Measurements from ENCODE around the gene SDF4. TPM values are rescaled to one million over a fixed set of nuclear protein-coding genes. Genes with fewer than 3 reads are reported as not detected.

The SDF4 gene
- total and polyA plus RNA-seq, 2 of the 8 experiments (the other 6 are each of a cell fraction or from before 2014, with no cell fraction given), result 45.5 to 75.6 TPM

DNA sequence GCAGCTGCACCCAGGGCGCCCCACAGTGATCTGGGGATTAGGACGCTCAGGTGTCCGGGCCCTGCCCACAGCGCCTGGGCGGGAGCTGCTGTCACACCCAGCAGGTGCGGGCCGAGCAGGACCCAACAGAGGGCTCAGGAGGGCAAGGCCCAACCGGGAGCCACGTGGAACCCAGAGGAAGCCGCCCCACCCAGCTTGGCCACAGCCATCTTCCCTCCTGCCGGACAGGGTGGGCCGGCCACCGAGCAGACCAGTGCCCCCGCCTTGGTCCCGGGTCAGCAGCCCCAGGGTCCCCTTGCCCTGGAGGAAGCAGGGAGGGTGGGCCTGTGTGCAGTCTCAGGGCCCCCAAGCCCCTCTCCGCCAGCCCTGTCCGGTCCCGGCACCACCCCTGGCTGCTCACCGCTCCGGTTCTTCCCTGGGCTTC, 64.4 kb downstream of the SDF4 start:
- peak in 1 of 2 experiments; percentile 46 for DNase-seq (ENCODE audit: low read depth in 1 of 2, low spot score in 2 of 2)
- no peak overlapping the region for H2BK20ac ChIP-seq (ENCODE audit: low read length)
- H3K9me3 ChIP-seq (ENCODE audit: insufficient read depth in 2 of 2, low read depth in 1 of 2, low read length in 1 of 2), result no peaks in the 10 kb centered on the region
- H3K36me3 ChIP-seq (ENCODE audit: control insufficient read depth in 2 of 4, insufficient read depth in 4 of 4, low read length in 3 of 4), result no peaks in the 10 kb centered on the region
- no peak overlapping the region for H3K4ac ChIP-seq (replicated peaks; ENCODE audit: insufficient read length, low read depth, low read length)
- no peak overlapping the region for H3K4me2 ChIP-seq (ENCODE audit: insufficient read depth in 1 of 2, low read depth in 2 of 2, low read length in 2 of 2)
- no peak overlapping the region for H2BK12ac ChIP-seq (ENCODE audit: low read depth, low read length)
- H4K5ac ChIP-seq (ENCODE audit: insufficient read length, low read depth, low read length), result no peak overlapping the region
- H3K4me1 ChIP-seq (replicated peaks in 1 of 4; ENCODE audit: control insufficient read depth in 3 of 4, insufficient read depth in 4 of 4, low read length in 3 of 4), result peaks cover 0 to 35% (median 17%) of the 10 kb centered on the region in 4 experiments; a peak in 6 of 7 replicates
- H3K9ac ChIP-seq (replicated peaks in 1 of 4; ENCODE audit: extremely low read depth in 1 of 4, low read depth in 3 of 4, low read length in 3 of 4), result no peak overlapping the region
- WGBS, 2 experiments (ENCODE audit: extremely low coverage in 1 of 2, insufficient coverage in 1 of 2, insufficient read length in 1 of 2, insufficient replicate concordance in 2 of 2, low coverage in 1 of 2, low lambda C conversion rate in 2 of 2, missing lambda C conversion rate in 1 of 2), result 94% methylated on average over 12 of the region's 20 CpGs; no CpG with 5 or more reads in 1 of the 2 experiments
- ChIA-PET CTCF (ENCODE audit: partially characterized antibody) (interaction anchor here (1.0 kb wide), 1 partner anchor 124 kb away, joined by 3 read pairs; no protein-coding TSS in a partner anchor), POLR2A (ENCODE audit: partially characterized antibody) (interaction anchor here (0.8 to 1.1 kb wide), 2 partner anchors 31 to 123 kb away, joined by 3 read pairs; no protein-coding TSS in a partner anchor)
- no peak for FAIRE-seq
- no peak overlapping the region for H2BK5ac ChIP-seq (ENCODE audit: low read depth, low read length)
- H3K18ac ChIP-seq (ENCODE audit: extremely low read depth, low read length), result no peak overlapping the region
- H3K23ac ChIP-seq (ENCODE audit: insufficient read length), result no peak overlapping the region
- H3K23me2 ChIP-seq (ENCODE audit: low read depth, low read length), result peaks cover 8% of the 10 kb centered on the region; the same call in 1 of the 2 replicates
- no peak overlapping the region for H2BK120ac ChIP-seq (replicated peaks; ENCODE audit: low read depth, low read length)
- H4K20me1 ChIP-seq (replicated peaks in 1 of 2; ENCODE audit: control insufficient read depth in 1 of 2, insufficient read depth in 2 of 2, low read length in 2 of 2), result no peaks in the 10 kb centered on the region
- no peak overlapping the region for H2BK15ac ChIP-seq (ENCODE audit: low read length)
- no peaks in the 10 kb centered on the region for H3K27me3 ChIP-seq (replicated peaks in 1 of 4; ENCODE audit: control insufficient read depth in 3 of 4, extremely low read depth in 1 of 4, insufficient read depth in 3 of 4, low read length in 3 of 4)
- H3K4me3 ChIP-seq (ENCODE audit: extremely low read depth in 1 of 4, insufficient read depth in 2 of 4, low read depth in 3 of 4, low read length in 4 of 4), result no peak overlapping the region
- no peaks in the 10 kb centered on the region; the same call in 1 of the 2 replicates for H3K79me1 ChIP-seq (ENCODE audit: low read depth, low read length)
- no peak overlapping the region for H2AK5ac ChIP-seq (ENCODE audit: low read depth, low read length)
- no peak overlapping the region for H4K91ac ChIP-seq (replicated peaks; ENCODE audit: insufficient read length, low read length)
- no peak overlapping the region for H3K14ac ChIP-seq (ENCODE audit: insufficient read length)
- no peak overlapping the region for H3K27ac ChIP-seq (ENCODE audit: low read depth, low read length)
- no peak overlapping the region for H2AFZ ChIP-seq (ENCODE audit: low read length)
- no peak overlapping the region for H4K8ac ChIP-seq (ENCODE audit: extremely low read depth, insufficient read depth, low read length)
- no peak overlapping the region for H3K56ac ChIP-seq (replicated peaks; ENCODE audit: insufficient read length, low read depth, low read length)
- H3K79me2 ChIP-seq (ENCODE audit: control insufficient read depth in 1 of 2, insufficient read depth in 2 of 2, low read length in 2 of 2), result no peaks in the 10 kb centered on the region; a peak in 2 of 4 replicates
- TF ChIP-seq KDM5A (IDR thresholded peaks at IDR 0.05; ENCODE audit: low read length) (no peak), FOSL1 (IDR thresholded peaks at IDR 0.05; ENCODE audit: insufficient read depth, low read depth, low read length) (no peak), NANOG (IDR thresholded peaks at IDR 0.05; ENCODE audit: insufficient read depth, low read depth, low read length, poor library complexity, severe bottlenecking) (no peak), BACH1 (IDR thresholded peaks at IDR 0.05; ENCODE audit: low read length) (no peak), SAP30 (IDR thresholded peaks at IDR 0.05; ENCODE audit: insufficient read depth, insufficient replicate concordance, low read length) (no peak), EGR1 (IDR thresholded peaks at IDR 0.05; ENCODE audit: borderline replicate concordance, low read depth, low read length) (no peak), SP2 (IDR thresholded peaks at IDR 0.05; ENCODE audit: low read length) (no peak), TEAD4 (IDR thresholded peaks at IDR 0.05; ENCODE audit: low read depth, low read length) (no peak), CHD1 (IDR thresholded peaks at IDR 0.05; ENCODE audit: low read depth, low read length) (no peak), MAFK (IDR thresholded peaks at IDR 0.05; ENCODE audit: low read depth, low read length) (no peak)

Measured in H1 (cell line).